Measurements from ENCODE around the gene SCAMP4.

- TF ChIP-seq TAF1 (IDR thresholded peaks at IDR 0.05; ENCODE audit: low read depth) (no peak), REST (IDR thresholded peaks at IDR 0.05; ENCODE audit: low read depth) (no peak), TEAD4 (IDR thresholded peaks at IDR 0.05) (no peak), RAD21 (IDR thresholded peaks at IDR 0.05; ENCODE audit: low read depth) (no peak), NFIC (IDR thresholded peaks at IDR 0.05) (no peak), EP300 (IDR thresholded peaks at IDR 0.05; ENCODE audit: borderline replicate concordance) (no peak), EGR1 (IDR thresholded peaks at IDR 0.05) (no peak), USF1 (IDR thresholded peaks at IDR 0.05) (no peak), FOXM1 (IDR thresholded peaks at IDR 0.05; ENCODE audit: borderline replicate concordance, low read depth) (no peak), ZBTB7A (IDR thresholded peaks at IDR 0.05; ENCODE audit: low read depth) (no peak)
These were observed 31.4 kb upstream of the SCAMP4 start for GRCh38 chr19:1873524-1874473.

Data from Ishikawa (cell line).